ENCODE measurements around the gene ASIC1. TPM values are rescaled to one million over a fixed set of nuclear protein-coding genes. Genes with fewer than 3 reads are reported as not detected.
"Not testable (repeated sequence)": the region's sequence is repeated elsewhere in the genome, so short reads cannot be mapped to it uniquely, and the experiment has no call there.

The ASIC1 gene
- total RNA-seq, 2 experiments from 2014 or later: 7.3 to 8.0 TPM

- Mint-ChIP-seq H3K4me1 (peaks cover 23% of the 10 kb centered on the region), H3K4me3 (peak overlapping the region; percentile 90), H3K36me3 (ENCODE audit: low read depth) (peaks cover 33% of the 10 kb centered on the region), H3K9me3 (ENCODE audit: low read depth) (peaks cover 2% of the 10 kb centered on the region), H3K27me3 (no peaks in the 10 kb centered on the region), H3K27ac (peak overlapping the region; percentile 95)
- intact Hi-C loops (cut with DNase I, micrococcal nuclease): loop anchor here (2.0 to 10.0 kb wide), 3 partner anchors 179 to 459 kb away; partner anchors contain the start of genes BCDIN3D (in 1 of the 2), MCRS1 (in 1 of the 2) and PRPF40B (in 1 of the 2)
- ChIA-PET CTCF (interaction anchor here (0.6 to 4.9 kb wide), 6 partner anchors 10 to 259 kb away, joined by 3 to 30 read pairs (median 6); no protein-coding TSS in a partner anchor), POLR2A (interaction anchor here (2.2 kb wide), 1 partner anchor 35 kb away, joined by 5 read pairs; no protein-coding TSS in a partner anchor)
- no peak for ATAC-seq
- no peak for DNase-seq
Observed at GRCh38 chr12:50024227-50024626, 33.2 kb upstream of the ASIC1 start.

DNA sequence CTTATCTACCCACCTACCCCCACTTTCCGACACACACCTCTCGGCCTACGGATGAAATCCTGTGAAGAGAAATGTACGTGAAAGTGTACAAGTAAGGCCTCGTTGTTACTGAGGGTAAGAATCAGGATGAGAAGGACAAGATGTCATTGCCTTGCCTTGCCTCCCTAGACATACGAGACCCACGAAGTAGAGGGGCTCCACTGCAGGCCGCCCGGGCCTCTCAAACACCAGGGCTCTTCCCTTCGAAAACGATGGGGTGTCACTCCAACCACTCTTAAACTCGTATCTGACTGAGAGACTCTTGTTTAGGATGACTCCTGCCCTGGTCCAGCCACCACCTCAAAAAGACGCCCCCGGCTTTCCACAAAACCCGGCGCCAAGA, 32.6 kb upstream of the ASIC1 start:
- CTCF ChIA-PET: interaction anchor here (0.7 to 4.9 kb wide), 11 partner anchors 10 to 158 kb away, joined by 3 to 30 read pairs (median 5); partner anchors contain the start of genes COX14 and SMARCD1
- POLR2A ChIA-PET: interaction anchor here (0.6 to 2.2 kb wide), 8 partner anchors 14 to 836 kb away, joined by 3 to 16 read pairs (median 4); partner anchors contain the start of genes SMARCD1 and TUBA1A
- no peak for DNase-seq
- intact Hi-C loops (cut with DNase I, micrococcal nuclease): loop anchor here (1.0 to 10.0 kb wide), 12 partner anchors 32 to 701 kb away; partner anchors contain the start of genes BCDIN3D (in 2 of the 2), CERS5 (in 2 of the 2), COX14 (in 1 of the 2) and LARP4 (in 1 of the 2)
- peaks cover 31% of the 10 kb centered on the region for H3K36me3 Mint-ChIP-seq (ENCODE audit: low read depth)
- peak overlapping the region; percentile 95 for H3K27ac Mint-ChIP-seq
- H3K9me3 Mint-ChIP-seq (ENCODE audit: low read depth): peaks cover 2% of the 10 kb centered on the region
- peaks cover 23% of the 10 kb centered on the region for H3K4me1 Mint-ChIP-seq
- peak overlapping the region; percentile 90 for H3K4me3 Mint-ChIP-seq
- ATAC-seq: peak; percentile 31
- H3K27me3 Mint-ChIP-seq: no peaks in the 10 kb centered on the region

DNA sequence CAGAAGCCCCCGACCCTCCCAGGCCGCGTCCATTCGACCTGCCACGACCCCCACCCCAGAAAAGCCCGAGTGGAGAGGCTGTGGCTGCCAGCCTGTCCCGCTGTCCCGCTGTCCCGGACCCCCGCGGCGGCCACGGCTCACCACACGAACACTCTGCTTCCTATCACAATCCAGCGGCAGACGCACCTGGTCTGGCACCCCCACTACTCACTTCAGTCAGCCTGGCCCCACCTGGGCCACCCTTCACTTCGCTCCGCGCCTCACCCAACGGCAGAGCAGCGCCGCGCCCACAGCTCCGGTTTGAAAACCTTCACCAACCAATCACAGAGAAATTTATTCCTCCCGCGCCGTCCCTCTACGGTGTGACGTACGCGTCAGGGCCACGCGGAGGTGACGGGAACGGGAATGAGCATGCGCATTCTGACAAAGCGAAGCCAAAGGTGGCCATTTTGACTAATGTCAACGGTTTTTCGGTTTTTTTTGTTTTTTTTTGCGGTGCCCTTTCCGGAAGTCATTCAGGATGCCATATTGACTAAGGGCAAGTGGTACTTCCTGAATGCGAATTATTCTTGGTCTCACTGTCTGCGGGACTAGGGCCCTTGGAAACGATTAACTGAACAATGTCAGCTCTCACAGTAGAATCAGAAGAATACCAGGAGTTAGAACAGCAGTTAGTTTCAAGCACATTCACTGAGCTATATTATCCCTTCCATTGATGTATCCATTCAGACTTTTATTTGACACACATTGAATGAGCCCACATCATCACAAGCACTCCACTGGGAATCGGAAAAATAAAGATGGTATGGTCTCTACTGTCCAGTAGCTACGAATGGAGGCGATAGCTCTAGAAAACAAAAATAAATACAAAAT, 32.0 kb upstream of the ASIC1 start, which contains the start of gene RACGAP1:
Gene RACGAP1 (minus strand): TSS at position 308 of the 873 bp plus-strand sequence. CDS start 8,779 bp downstream, outside the sequence.
- DNase-seq (peak; percentile 97), ATAC-seq (peak; percentile 98)
- H3K9me3 Mint-ChIP-seq (ENCODE audit: low read depth): peaks cover 2% of the 10 kb centered on the region
- H3K27me3 Mint-ChIP-seq: no peaks in the 10 kb centered on the region
- H3K4me1 Mint-ChIP-seq: peaks cover 23% of the 10 kb centered on the region
- ChIA-PET CTCF (interaction anchor here (0.7 to 4.9 kb wide), 15 partner anchors 11 to 87 kb away, joined by 3 to 30 read pairs (median 4); partner anchors contain the start of genes COX14 and SMARCD1), POLR2A (interaction anchor here (0.6 to 2.2 kb wide), 9 partner anchors 13 to 837 kb away, joined by 3 to 16 read pairs (median 4); partner anchors contain the start of genes COX14, SMARCD1 and TUBA1A)
- intact Hi-C loops (cut with DNase I, micrococcal nuclease): loop anchor here (1.0 to 10.0 kb wide), 12 partner anchors 31 to 702 kb away; partner anchors contain the start of genes BCDIN3D (in 2 of the 2), CERS5 (in 2 of the 2), COX14 (in 1 of the 2) and LARP4 (in 1 of the 2)
- H3K4me3 Mint-ChIP-seq: peak within 1 kb of the TSS; percentile 90
- H3K27ac Mint-ChIP-seq: peak within 1 kb of the TSS; percentile 95
- H3K36me3 Mint-ChIP-seq (ENCODE audit: low read depth): peaks cover 31% of the 10 kb centered on the region

DNA sequence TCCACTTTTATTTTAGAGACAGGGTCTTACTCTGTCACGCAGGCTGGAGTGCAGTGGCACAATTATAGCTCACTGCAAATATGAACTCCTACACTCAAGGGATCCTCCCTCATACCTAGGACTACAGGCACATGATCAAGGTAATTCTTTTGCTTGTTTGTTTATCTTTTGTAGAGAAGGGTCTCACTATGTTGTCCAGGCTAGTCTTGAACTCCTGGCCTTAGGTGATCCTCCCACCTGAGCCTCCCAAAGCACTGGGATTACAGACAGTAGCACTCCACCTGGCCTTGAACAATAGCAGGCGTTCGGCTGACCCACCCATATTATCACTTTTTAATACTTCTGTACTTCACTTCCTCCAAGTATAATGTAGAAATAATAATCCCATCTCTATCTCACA, 30.7 kb upstream of the ASIC1 start:
- Mint-ChIP-seq H3K27ac (no peak overlapping the region), H3K4me3 (no peak overlapping the region), H3K9me3 (ENCODE audit: low read depth) (peaks cover 2% of the 10 kb centered on the region), H3K4me1 (peaks cover 23% of the 10 kb centered on the region), H3K27me3 (peaks cover 3% of the 10 kb centered on the region), H3K36me3 (ENCODE audit: low read depth) (peaks cover 24% of the 10 kb centered on the region)
- ATAC-seq: no peak
- no peak for DNase-seq
- CTCF ChIA-PET: interaction anchor here (1.4 to 4.9 kb wide), 3 partner anchors 12 to 30 kb away, joined by 8 to 30 read pairs (median 9); no protein-coding TSS in a partner anchor
- POLR2A ChIA-PET: no interaction called here
- intact Hi-C loops (cut with DNase I, micrococcal nuclease): loop anchor here (10.0 kb wide), 2 partner anchors 182 to 462 kb away; partner anchors contain the start of genes BCDIN3D (in 1 of the 2) and MCRS1 (in 1 of the 2)

GRCh38 chr12:50030449-50030848, 26.9 kb upstream of the ASIC1 start:
- H3K9me3 Mint-ChIP-seq (ENCODE audit: low read depth); H3K4me1 Mint-ChIP-seq; intact Hi-C loops (cut with DNase I, micrococcal nuclease); DNase-seq; H3K4me3 Mint-ChIP-seq; ATAC-seq; H3K36me3 Mint-ChIP-seq (ENCODE audit: low read depth); H3K27ac Mint-ChIP-seq: not testable (repeated sequence)
- CTCF ChIA-PET: interaction anchor here (0.6 to 1.5 kb wide), 6 partner anchors 9 to 198 kb away, joined by 3 to 8 read pairs (median 4); no protein-coding TSS in a partner anchor
- H3K27me3 Mint-ChIP-seq: peaks cover 14% of the 10 kb centered on the region
- POLR2A ChIA-PET: interaction anchor here (0.9 kb wide), 1 partner anchor 21 kb away, joined by 5 read pairs; no protein-coding TSS in a partner anchor

- intact Hi-C loops (cut with DNase I, micrococcal nuclease): no loop called here
- no peaks in the 10 kb centered on the region for H3K36me3 Mint-ChIP-seq (ENCODE audit: low read depth)
- peaks cover 16% of the 10 kb centered on the region for H3K27me3 Mint-ChIP-seq
- H3K4me3 Mint-ChIP-seq: no peak overlapping the region
- H3K9me3 Mint-ChIP-seq (ENCODE audit: low read depth): no peaks in the 10 kb centered on the region
- POLR2A ChIA-PET: interaction anchor here (0.5 kb wide), 1 partner anchor 23 kb away, joined by 3 read pairs; no protein-coding TSS in a partner anchor
- H3K4me1 Mint-ChIP-seq: no peaks in the 10 kb centered on the region
- ATAC-seq (no peak), DNase-seq (no peak)
- CTCF ChIA-PET: interaction anchor here (0.5 to 3.2 kb wide), 5 partner anchors 9 to 63 kb away, joined by 3 to 11 read pairs (median 3); no protein-coding TSS in a partner anchor
- no peak overlapping the region for H3K27ac Mint-ChIP-seq
Observed at GRCh38 chr12:50032515-50032853, 24.9 kb upstream of the ASIC1 start.

GRCh38 chr12:50032854-50033581, 24.4 kb upstream of the ASIC1 start:
- Mint-ChIP-seq H3K27me3 (peaks cover 16% of the 10 kb centered on the region), H3K36me3 (ENCODE audit: low read depth) (no peaks in the 10 kb centered on the region), H3K9me3 (ENCODE audit: low read depth) (no peaks in the 10 kb centered on the region), H3K4me3 (no peak overlapping the region), H3K4me1 (no peaks in the 10 kb centered on the region), H3K27ac (no peak overlapping the region)
- intact Hi-C loops (cut with DNase I, micrococcal nuclease): no loop called here
- DNase-seq (no peak), ATAC-seq (peak; percentile 23)
- ChIA-PET POLR2A (no interaction called here), CTCF (interaction anchor here (0.5 to 3.2 kb wide), 7 partner anchors 12 to 66 kb away, joined by 3 to 11 read pairs (median 3); no protein-coding TSS in a partner anchor)

GRCh38 chr12:50038336-50038735, 19.1 kb upstream of the ASIC1 start:
- H3K27ac Mint-ChIP-seq: no peak overlapping the region
- ChIA-PET CTCF (interaction anchor here (0.7 to 10.3 kb wide), 17 partner anchors 9 to 1021 kb away, joined by 3 to 146 read pairs (median 10); partner anchors contain the start of genes RACGAP1 and SMARCD1), POLR2A (interaction anchor here (0.8 kb wide), 1 partner anchor 13 kb away, joined by 3 read pairs; the partner anchor contains the start of gene RACGAP1)
- H3K4me1 Mint-ChIP-seq: peaks cover 14% of the 10 kb centered on the region
- DNase-seq: no peak
- intact Hi-C loops (cut with DNase I, micrococcal nuclease): no loop called here
- peaks cover 4% of the 10 kb centered on the region for H3K27me3 Mint-ChIP-seq
- no peak for ATAC-seq
- H3K9me3 Mint-ChIP-seq (ENCODE audit: low read depth): no peaks in the 10 kb centered on the region
- no peaks in the 10 kb centered on the region for H3K36me3 Mint-ChIP-seq (ENCODE audit: low read depth)
- H3K4me3 Mint-ChIP-seq: no peak overlapping the region

DNA sequence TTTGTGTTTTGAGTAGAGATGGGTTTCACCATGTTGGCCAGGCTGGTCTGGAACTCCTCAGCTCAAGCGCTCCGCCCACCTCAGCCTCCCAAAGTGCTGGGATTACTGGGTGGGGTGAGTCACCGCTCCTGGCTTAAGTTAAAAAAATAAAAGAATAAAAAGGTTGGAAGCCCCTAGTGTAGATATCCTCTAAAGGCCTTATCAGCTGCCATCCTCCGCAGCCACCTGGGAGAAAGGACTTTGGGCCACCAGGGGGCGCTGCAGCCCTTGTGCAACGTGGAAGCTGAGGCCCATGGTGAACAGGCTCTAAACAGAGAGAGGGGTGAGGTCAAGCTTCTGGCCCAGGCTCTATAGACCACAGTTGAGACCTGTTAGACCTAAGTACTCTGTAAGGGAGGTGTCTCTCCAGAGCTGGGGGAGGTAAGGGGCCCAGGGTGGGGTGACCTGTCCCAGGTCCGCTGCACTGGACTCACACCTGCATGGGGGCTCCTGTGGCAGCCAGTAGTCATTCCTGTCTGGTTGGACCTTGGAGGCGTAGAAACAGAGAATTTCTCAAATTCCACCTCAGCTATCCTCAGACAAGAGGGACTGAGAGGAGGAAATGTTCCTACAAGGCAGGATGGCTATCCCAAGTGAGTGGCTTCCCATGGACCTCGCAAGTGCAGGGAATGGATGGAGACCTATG, 18.1 kb upstream of the ASIC1 start:
- H3K9me3 Mint-ChIP-seq (ENCODE audit: low read depth): no peaks in the 10 kb centered on the region
- ATAC-seq: peak; percentile 77
- H3K4me1 Mint-ChIP-seq: peaks cover 24% of the 10 kb centered on the region
- ChIA-PET POLR2A (interaction anchor here (0.8 kb wide), 1 partner anchor 14 kb away, joined by 3 read pairs; the partner anchor contains the start of gene RACGAP1), CTCF (interaction anchor here (0.6 to 10.3 kb wide), 29 partner anchors 8 to 846 kb away, joined by 3 to 146 read pairs (median 6); partner anchors contain the start of genes LIMA1, RACGAP1 and SMARCD1)
- intact Hi-C loops (cut with DNase I, micrococcal nuclease): loop anchor here (1.0 kb wide), 3 partner anchors 17 to 72 kb away; no protein-coding TSS in a partner anchor
- H3K4me3 Mint-ChIP-seq: no peak overlapping the region
- DNase-seq: peak; percentile 95
- H3K27ac Mint-ChIP-seq: no peak overlapping the region
- H3K27me3 Mint-ChIP-seq: peaks cover 4% of the 10 kb centered on the region
- no peaks in the 10 kb centered on the region for H3K36me3 Mint-ChIP-seq (ENCODE audit: low read depth)

GRCh38 chr12:50040657-50041056, 16.7 kb upstream of the ASIC1 start:
- ChIA-PET CTCF (interaction anchor here (0.7 to 10.3 kb wide), 10 partner anchors 10 to 73 kb away, joined by 3 to 146 read pairs (median 20); partner anchors contain the start of gene RACGAP1), POLR2A (interaction anchor here (0.7 kb wide), 1 partner anchor 54 kb away, joined by 3 read pairs; no protein-coding TSS in a partner anchor)
- Mint-ChIP-seq H3K36me3 (ENCODE audit: low read depth) (no peaks in the 10 kb centered on the region), H3K9me3 (ENCODE audit: low read depth) (no peaks in the 10 kb centered on the region), H3K4me1 (peaks cover 27% of the 10 kb centered on the region), H3K4me3 (no peak overlapping the region), H3K27ac (no peak overlapping the region), H3K27me3 (peaks cover 2% of the 10 kb centered on the region)
- ATAC-seq (no peak), DNase-seq (no peak)
- intact Hi-C loops (cut with DNase I, micrococcal nuclease): no loop called here
